Activated naive CD4-positive, alpha-beta T cell treated with Interleukin-2 at 50 U/mL for 16 hours (primary cell): ENCODE data around the gene C19orf44.
"Not testable (repeated sequence)": the region's sequence is repeated elsewhere in the genome, so short reads cannot be mapped to it uniquely, and the experiment has no call there.

Source experiments
- DNase-seq: peaks from one replicate; pipeline ENCODE4 v3.0.0-alpha.2; 2020

C19orf44 gene

GRCh38 chr19:16541526-16542044 lies 45.4 kb downstream of the C19orf44 start:
- peak; percentile 16 for DNase-seq

DNA sequence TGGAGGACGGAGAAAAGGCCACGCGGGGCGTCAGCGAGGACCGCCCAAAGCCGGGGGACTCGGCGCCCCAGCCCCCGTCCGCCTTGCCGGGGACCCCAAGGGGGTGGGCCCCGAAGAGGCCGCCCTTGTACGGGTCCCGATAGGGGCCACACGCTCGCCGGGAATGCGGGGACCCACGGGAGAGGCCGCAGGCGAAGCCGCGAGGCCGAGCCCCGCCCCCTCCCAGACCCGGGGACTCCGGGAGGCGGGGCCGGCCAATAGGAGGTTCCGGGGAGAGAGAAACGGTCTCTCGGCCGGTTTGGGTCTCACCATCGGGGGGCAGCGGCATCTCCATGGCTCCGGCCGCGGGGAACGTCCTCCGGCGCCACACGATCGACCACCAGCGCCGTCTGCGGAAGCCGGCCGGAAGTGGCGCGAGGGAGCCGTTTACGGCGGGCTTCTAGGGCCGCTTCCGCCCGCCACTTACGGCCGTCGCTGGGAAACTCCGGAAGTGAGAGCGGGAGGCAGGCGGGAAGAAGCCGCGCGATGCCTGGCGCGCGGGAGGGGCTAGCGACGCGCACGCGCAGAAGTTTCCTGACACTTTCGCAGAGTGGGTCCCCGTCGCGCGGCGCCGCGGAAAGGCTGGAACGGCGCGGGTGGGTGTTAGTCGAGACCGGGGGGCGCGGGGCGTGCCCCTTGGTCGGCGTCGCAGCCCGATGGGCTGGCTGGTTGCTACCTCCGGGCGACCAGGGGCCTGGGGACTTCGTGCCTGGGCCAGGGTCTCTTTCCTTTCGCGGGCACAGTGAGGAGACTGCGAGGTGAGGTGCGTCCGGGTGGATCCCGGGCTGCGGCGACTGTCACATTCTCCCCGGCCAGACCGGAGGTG lies 46.1 kb downstream of the C19orf44 start, which contains the start of gene CHERP:
CHERP (minus strand) TSS at position 393 of the 865 bp plus-strand sequence; CDS start at position 334, 59 bp downstream.
- DNase-seq: peak; percentile 95

- peak; percentile 10 for DNase-seq
Measured at GRCh38 chr19:16542910-16543472, 46.8 kb downstream of the C19orf44 start.

DNA sequence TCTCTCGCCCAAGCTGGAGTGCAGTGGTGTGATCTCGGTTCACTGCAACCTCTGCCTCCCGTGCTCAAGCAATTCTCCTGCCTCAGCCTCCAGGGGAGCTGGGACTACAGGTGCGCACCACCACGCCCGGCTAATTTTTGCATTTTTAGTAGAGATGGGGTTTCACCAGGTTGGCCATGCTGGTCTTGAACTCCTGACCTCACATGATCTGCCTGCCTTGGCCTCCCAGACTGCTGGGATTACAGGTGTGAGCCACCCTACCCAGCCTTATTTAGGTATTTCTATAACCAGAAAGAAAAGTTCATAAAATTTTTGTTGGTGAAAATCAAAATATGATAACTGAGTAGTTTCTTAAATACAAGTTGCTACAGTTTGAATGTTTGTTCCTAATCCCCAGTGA lies 47.5 kb downstream of the C19orf44 start:
- not testable (repeated sequence) for DNase-seq

DNA sequence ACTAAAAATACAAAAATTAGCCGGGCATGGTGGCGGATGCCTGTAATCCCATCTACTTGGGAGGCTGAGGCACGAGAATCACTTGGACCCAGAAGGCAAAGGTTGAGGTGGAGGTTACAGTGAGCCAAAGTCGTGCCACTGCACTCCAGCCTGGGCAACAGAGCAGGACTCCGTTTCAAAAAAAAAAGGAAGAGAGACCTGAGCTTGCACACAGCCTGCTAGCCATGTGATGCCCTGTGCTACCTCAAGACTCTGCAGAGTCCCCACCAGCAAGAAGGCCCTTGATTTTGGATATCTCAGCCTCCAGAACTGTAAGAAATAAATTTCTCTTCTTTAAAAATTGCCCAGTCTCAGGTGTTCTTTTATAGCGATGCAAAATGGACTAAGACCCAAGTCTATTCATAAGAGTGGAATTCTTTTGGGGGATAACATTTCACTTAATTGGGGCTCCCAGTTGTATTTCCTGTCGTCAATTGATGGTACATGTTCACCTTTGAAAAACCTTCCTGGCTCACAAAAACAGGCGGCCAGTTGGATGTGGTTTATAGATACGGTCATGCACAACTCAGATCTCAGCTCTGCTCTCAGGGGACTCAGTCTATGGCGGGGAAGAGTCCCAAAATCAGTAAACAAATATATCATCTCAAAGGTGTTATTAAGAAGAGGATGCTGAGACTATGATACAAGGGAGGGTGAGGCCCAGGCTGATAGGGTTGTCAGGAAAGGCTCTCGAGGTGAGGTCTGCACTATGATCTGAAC lies 48.5 kb downstream of the C19orf44 start:
- DNase-seq: no peak

- DNase-seq: no peak
Measured at GRCh38 chr19:16548956-16549355, 52.8 kb downstream of the C19orf44 start.

DNA sequence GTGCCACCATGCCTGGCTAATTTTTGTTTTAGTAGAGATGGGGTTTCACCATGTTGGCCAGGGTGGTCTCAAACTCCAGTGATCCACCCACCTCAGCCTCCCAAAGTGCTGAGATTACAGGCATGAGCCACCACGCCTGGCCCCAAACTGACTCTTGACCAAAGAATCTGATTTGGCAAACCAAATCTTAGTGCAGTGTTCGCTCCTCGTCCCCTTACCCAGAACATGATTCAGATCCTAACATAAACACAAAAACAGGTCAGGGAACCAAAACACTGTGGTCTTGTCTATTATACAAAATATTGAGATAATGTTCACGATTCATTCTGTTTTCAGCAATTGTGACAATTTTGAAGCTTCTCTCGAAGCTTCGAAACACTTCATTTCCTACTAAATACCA lies 55.7 kb downstream of the C19orf44 start:
- not testable (repeated sequence) for DNase-seq

DNA sequence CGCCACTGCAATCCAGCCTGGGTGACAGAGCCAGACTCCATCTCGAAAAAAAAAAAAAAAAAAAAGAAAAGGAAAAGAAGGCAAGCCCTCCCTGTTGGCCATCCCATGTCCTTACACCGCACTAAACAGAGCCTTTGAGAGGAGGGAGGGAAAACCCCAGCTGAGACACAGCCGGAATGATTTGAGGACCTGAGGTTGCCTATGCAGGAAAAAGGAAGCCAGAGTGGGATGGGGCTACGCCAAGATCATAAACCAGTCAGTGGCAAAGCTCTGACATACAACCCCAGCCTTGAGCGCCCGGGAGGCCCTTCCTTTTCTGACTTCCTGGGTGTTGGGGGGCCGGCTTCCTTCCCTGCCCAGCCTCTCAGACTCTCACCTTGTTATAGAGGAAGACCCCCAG lies 58.6 kb downstream of the C19orf44 start:
- no peak for DNase-seq

DNA sequence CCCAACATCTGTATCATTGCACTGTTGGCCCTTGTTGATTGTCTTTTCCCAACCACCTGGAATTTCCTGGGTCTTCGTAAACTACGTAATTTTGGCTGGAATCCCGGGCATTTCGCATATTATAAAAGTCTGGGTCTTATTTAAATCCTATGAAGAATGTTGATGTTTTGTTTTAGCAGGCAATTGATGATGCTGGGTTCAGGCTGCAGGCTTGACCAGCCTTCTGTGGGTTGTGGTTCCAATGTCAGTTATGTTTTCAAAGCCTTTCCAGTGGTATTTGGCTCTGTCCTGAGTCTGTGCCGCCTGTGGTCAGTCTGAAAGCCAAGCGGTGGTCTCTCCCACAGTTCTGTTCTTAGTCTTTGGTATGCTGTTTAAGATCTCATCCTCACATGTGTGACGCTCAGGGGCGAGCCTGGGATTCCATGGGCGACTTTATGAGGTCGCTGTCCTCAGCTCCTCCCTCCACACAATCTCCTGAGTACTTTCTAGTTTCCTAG lies 63.6 kb downstream of the C19orf44 start:
- DNase-seq: no peak

GRCh38 chr19:16561382-16561781 lies 65.2 kb downstream of the C19orf44 start:
- DNase-seq: no peak

DNA sequence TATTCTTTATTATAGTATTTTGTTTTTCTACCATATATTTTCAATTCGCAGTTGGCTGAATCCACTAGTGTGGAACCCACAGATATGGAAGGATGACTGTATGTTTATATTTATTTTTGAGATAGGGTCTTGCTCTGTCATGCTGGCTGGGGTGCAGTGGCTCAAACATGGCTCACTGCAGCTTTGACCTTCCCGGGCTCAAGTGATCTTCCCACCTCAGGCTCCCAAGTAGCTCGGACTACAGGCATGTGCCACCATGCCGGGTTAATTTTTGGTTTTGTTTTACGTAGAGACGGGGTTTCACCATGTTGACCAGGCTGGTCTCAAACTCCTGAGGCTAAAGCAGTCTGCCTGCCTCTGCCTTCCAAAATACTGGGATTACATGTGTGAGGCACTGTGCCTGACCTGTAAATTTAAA lies 66.4 kb downstream of the C19orf44 start:
- no peak for DNase-seq

DNA sequence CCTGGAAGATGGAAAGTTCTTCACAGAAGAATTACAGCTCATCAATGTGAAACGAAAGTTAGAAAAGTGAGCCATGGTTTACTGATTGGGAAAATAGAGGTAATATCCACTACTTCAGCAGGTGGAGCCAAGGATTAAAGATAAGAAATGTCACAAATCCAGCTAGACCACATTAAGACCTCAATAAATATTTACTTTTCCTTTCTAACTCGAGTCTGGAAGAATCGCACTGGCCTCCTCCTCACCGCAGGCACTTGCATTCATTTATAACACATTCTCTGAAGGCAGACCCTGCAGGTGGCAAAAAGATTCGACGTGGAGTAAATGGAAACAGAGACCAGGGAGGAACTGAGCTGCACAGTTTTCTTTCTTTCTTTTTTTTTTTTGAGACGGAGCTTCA lies 68.6 kb downstream of the C19orf44 start:
- DNase-seq: no peak

DNA sequence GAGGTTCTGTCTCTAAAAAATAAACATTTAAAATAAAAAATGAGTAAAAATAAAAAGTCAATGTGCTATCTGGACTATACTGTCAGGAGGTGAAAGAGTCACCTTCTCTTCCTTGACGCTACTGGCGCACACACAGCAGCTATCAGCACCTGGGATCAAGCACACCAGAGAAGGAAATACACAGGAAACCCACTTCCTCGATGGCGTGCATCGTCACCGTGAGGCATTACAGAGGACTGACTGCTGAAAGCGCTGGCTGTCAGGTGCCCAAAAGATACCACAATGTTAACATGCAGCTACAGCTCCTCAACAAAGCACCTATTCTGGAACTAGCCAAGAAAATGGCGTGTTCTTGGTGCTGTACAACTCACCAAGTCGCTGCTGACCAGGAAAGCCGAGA lies 70.0 kb downstream of the C19orf44 start:
- DNase-seq: peak; percentile 73

GRCh38 chr19:16566702-16567101 lies 70.5 kb downstream of the C19orf44 start:
- no peak for DNase-seq

DNA sequence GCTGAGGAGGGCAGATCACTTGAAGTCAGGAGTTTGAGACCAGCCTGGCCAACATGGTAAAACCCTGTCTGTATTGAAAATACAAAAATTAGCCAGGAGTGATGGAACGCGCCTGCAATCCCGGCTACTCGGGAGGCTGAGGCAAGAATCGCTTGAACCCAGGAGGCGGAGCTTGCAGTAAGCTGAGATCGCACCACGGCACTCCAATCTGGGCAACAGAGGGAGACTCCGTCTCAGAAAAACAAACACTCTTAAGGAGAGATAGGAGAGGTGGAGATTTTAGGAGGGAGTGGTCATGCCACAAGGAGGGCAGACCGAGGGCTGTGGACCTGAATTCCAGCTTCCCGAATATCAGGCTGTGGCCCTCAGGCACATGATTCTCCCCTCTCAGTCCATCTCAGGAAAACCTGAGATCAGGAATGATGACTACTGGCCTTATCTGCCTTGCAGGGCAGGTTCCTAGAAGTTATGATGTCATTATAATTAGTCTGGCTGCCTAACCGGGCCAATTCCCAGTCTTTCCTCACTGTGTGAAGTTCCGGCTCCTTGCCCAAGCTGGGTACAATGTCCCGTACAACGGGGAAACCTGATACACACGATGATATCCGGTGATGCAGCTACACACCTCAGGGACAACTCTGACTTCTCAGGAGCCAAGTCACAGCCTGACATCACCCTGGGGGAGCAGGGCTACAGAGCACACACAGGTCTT lies 73.6 kb downstream of the C19orf44 start:
- DNase-seq: no peak
